Left renal cortex interstitium (tissue), 4 donors: ENCODE measurements around the gene MYOM1. TPM values are rescaled to one million over a fixed set of nuclear protein-coding genes. Genes with fewer than 3 reads are reported as not detected.
A peak's percentile ranks its signal among the peaks of the same experiment; 100 is the strongest.

Source experiments
- DNase-seq, 4 donors: peaks; one replicate each; pipeline ENCODE4 v3.0.0-alpha.2; 2013; ENCODE audit warnings: low read depth in 4 of 4, low spot score in 2 of 4, missing footprints in 1 of 4
- polyA plus RNA-seq, 4 donors: library from polyadenylated mRNA; unstranded; fragments of 120-200 nt; gene quantifications; one replicate each; pipeline ENCODE4 v1.2.1, GENCODE V29; 2013; ENCODE audit not compliant: insufficient read length in 4 of 4

The MYOM1 gene
- polyA plus RNA-seq = 1 to 10 TPM; 5.5 to 9.7 (median 5.9) TPM

GRCh38 chr18:3219631-3220335 is at the start of gene MYOM1:
Gene MYOM1, minus strand, starts transcription at chr18:3219968. Its CDS starts 4,745 bp downstream, at chr18:3215223.
- DNase-seq = no peak

GRCh38 chr18:3269241-3269913 is 49.6 kb upstream of the MYOM1 start:
- no peak for DNase-seq

- no peak for DNase-seq
Measured at GRCh38 chr18:3268306-3268705, 48.5 kb upstream of the MYOM1 start.

- no peak for DNase-seq
Measured at GRCh38 chr18:3266062-3266608, 46.4 kb upstream of the MYOM1 start.

- DNase-seq = no peak
Measured at GRCh38 chr18:3265564-3266033, 45.8 kb upstream of the MYOM1 start.

GRCh38 chr18:3264362-3264761 is 44.6 kb upstream of the MYOM1 start:
- no peak for DNase-seq

GRCh38 chr18:3263132-3263700 is 43.4 kb upstream of the MYOM1 start:
- no peak for DNase-seq

- DNase-seq = peak in 1 of 4 donors; percentile 27
Measured at GRCh38 chr18:3262234-3263131, 42.7 kb upstream of the MYOM1 start.

- peak in 2 of 4 donors; percentile 84 to 88 for DNase-seq
Measured at GRCh38 chr18:3261373-3262233, 41.8 kb upstream of the MYOM1 start, which contains the start of gene MYL12B. Gene MYL12B, plus strand, starts transcription at chr18:3262133. Its CDS starts 10,766 bp downstream, at chr18:3272899.

GRCh38 chr18:3260995-3261372 is 41.2 kb upstream of the MYOM1 start:
- peak in 1 of 4 donors; percentile 25 for DNase-seq

- DNase-seq = no peak
Measured at GRCh38 chr18:3257627-3258120, 37.9 kb upstream of the MYOM1 start.

- DNase-seq = no peak
Measured at GRCh38 chr18:3256693-3257626, 37.2 kb upstream of the MYOM1 start.

GRCh38 chr18:3255611-3256165 is 35.9 kb upstream of the MYOM1 start:
- DNase-seq = no peak

- no peak for DNase-seq
Measured at GRCh38 chr18:3254725-3255124, 35.0 kb upstream of the MYOM1 start.

- no peak for DNase-seq
Measured at GRCh38 chr18:3252843-3253242, 33.1 kb upstream of the MYOM1 start.

- no peak for DNase-seq
Measured at GRCh38 chr18:3251963-3252277, 32.2 kb upstream of the MYOM1 start.

GRCh38 chr18:3251249-3251962 is 31.6 kb upstream of the MYOM1 start:
- no peak for DNase-seq
